ENCODE measurements around the gene GUK1.

The GUK1 gene

DNA sequence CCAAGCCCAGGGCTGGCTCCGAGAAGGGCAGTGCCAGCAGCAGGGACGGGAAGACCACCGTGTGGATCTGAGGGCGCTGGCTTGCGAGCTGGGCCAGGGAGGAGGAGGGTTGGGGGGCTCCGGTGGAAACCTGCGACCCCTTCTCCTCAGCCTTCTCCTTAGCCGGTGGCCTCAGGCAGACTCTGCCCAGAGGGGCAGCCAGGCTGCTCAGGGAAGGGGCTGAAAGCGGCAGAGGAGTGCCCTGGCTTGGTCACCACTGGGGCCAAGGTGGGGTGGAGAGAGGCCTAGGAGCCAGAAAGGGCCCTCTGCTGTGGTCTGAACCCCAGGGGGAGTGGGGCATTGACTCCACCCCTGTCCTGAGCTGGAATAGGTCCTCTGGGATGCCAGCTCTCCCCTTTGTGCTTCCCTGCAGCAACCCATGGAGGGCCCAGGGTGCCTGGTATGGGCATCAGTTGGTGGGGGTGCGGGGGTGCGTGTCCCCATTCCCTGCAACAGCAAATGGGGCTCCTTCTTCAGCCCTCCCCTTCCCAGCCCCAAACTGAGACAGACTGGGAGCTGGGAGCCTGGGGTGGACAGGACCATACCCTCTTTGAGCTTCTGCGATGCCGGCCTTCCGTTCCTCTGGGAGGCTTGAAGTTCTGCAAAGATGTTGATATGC, 19.1 kb downstream of the GUK1 start:
- Histone ChIP-seq H3F3A (ENCODE audit: low read depth) (no peaks in the 10 kb centered on the region), H3K9me3 (ENCODE audit: insufficient read depth, low read depth, low read length) (no peaks in the 10 kb centered on the region), H3K4me2 (ENCODE audit: low read depth, low read length, poor library complexity, severe bottlenecking) (no peak overlapping the region), H3K9me2 (replicated peaks; ENCODE audit: low read depth, low read length) (no peaks in the 10 kb centered on the region), H2AFZ (ENCODE audit: low read length) (no peak overlapping the region), H3K9ac (ENCODE audit: low read depth, low read length, poor library complexity, severe bottlenecking) (no peak overlapping the region), H3K79me2 (ENCODE audit: insufficient read depth, low read length) (no peaks in the 10 kb centered on the region), H4K20me1 (ENCODE audit: insufficient read depth, low read length, poor library complexity, severe bottlenecking) (no peaks in the 10 kb centered on the region), H3K27me3 (ENCODE audit: insufficient read depth, low read length, poor library complexity, severe bottlenecking) (no peaks in the 10 kb centered on the region), H3K36me3 (ENCODE audit: insufficient read depth, low read length) (no peaks in the 10 kb centered on the region), H3K4me1 (ENCODE audit: insufficient read depth, low read length, poor library complexity, severe bottlenecking) (peaks cover 5% of the 10 kb centered on the region), H3K4me3 (ENCODE audit: low read length, poor library complexity, severe bottlenecking) (no peak overlapping the region)
- TF ChIP-seq CTCF (conservative IDR thresholded peaks at IDR 0.05; ENCODE audit: low read length) (no peak), EZH2phosphoT487 (IDR thresholded peaks at IDR 0.05; ENCODE audit: borderline replicate concordance) (no peak)

- Histone ChIP-seq H2AFZ (ENCODE audit: low read length) (no peak overlapping the region), H3K9me3 (ENCODE audit: insufficient read depth, low read depth, low read length) (no peaks in the 10 kb centered on the region), H3K9me2 (replicated peaks; ENCODE audit: low read depth, low read length) (no peaks in the 10 kb centered on the region), H4K20me1 (ENCODE audit: insufficient read depth, low read length, poor library complexity, severe bottlenecking) (no peaks in the 10 kb centered on the region), H3K4me3 (ENCODE audit: low read length, poor library complexity, severe bottlenecking) (no peak overlapping the region), H3K4me2 (ENCODE audit: low read depth, low read length, poor library complexity, severe bottlenecking) (no peak overlapping the region), H3F3A (ENCODE audit: low read depth) (no peaks in the 10 kb centered on the region), H3K79me2 (ENCODE audit: insufficient read depth, low read length) (no peaks in the 10 kb centered on the region), H3K27me3 (ENCODE audit: insufficient read depth, low read length, poor library complexity, severe bottlenecking) (no peaks in the 10 kb centered on the region), H3K36me3 (ENCODE audit: insufficient read depth, low read length) (no peaks in the 10 kb centered on the region), H3K4me1 (ENCODE audit: insufficient read depth, low read length, poor library complexity, severe bottlenecking) (peaks cover 12% of the 10 kb centered on the region), H3K9ac (ENCODE audit: low read depth, low read length, poor library complexity, severe bottlenecking) (no peak overlapping the region)
- TF ChIP-seq CTCF (conservative IDR thresholded peaks at IDR 0.05; ENCODE audit: low read length) (no peak), EZH2phosphoT487 (IDR thresholded peaks at IDR 0.05; ENCODE audit: borderline replicate concordance) (no peak)
Observed at GRCh38 chr1:228160201-228160761, 20.2 kb downstream of the GUK1 start.

- Histone ChIP-seq H3K4me1 (ENCODE audit: insufficient read depth, low read length, poor library complexity, severe bottlenecking) (peaks cover 12% of the 10 kb centered on the region), H3K27me3 (ENCODE audit: insufficient read depth, low read length, poor library complexity, severe bottlenecking) (no peaks in the 10 kb centered on the region), H3K4me3 (ENCODE audit: low read length, poor library complexity, severe bottlenecking) (no peak overlapping the region), H3K79me2 (ENCODE audit: insufficient read depth, low read length) (no peaks in the 10 kb centered on the region), H3K9me2 (replicated peaks; ENCODE audit: low read depth, low read length) (no peaks in the 10 kb centered on the region), H4K20me1 (ENCODE audit: insufficient read depth, low read length, poor library complexity, severe bottlenecking) (no peaks in the 10 kb centered on the region), H2AFZ (ENCODE audit: low read length) (no peak overlapping the region), H3K9me3 (ENCODE audit: insufficient read depth, low read depth, low read length) (no peaks in the 10 kb centered on the region), H3K9ac (ENCODE audit: low read depth, low read length, poor library complexity, severe bottlenecking) (no peak overlapping the region), H3F3A (ENCODE audit: low read depth) (no peaks in the 10 kb centered on the region), H3K4me2 (ENCODE audit: low read depth, low read length, poor library complexity, severe bottlenecking) (no peak overlapping the region), H3K36me3 (ENCODE audit: insufficient read depth, low read length) (no peaks in the 10 kb centered on the region)
- TF ChIP-seq CTCF (conservative IDR thresholded peaks at IDR 0.05; ENCODE audit: low read length) (no peak), EZH2phosphoT487 (IDR thresholded peaks at IDR 0.05; ENCODE audit: borderline replicate concordance) (no peak)
Observed at GRCh38 chr1:228161362-228161761, 21.3 kb downstream of the GUK1 start.

All from Loucy (cell line).